Measurements from ENCODE around the gene LRP1B.

- TF ChIP-seq EZH2phosphoT487 (IDR thresholded peaks at IDR 0.05; ENCODE audit: borderline replicate concordance) = no peak
- TF ChIP-seq, protein P1, sequence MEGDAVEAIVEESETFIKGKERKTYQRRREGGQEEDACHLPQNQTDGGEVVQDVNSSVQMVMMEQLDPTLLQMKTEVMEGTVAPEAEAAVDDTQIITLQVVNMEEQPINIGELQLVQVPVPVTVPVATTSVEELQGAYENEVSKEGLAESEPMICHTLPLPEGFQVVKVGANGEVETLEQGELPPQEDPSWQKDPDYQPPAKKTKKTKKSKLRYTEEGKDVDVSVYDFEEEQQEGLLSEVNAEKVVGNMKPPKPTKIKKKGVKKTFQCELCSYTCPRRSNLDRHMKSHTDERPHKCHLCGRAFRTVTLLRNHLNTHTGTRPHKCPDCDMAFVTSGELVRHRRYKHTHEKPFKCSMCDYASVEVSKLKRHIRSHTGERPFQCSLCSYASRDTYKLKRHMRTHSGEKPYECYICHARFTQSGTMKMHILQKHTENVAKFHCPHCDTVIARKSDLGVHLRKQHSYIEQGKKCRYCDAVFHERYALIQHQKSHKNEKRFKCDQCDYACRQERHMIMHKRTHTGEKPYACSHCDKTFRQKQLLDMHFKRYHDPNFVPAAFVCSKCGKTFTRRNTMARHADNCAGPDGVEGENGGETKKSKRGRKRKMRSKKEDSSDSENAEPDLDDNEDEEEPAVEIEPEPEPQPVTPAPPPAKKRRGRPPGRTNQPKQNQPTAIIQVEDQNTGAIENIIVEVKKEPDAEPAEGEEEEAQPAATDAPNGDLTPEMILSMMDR (conservative IDR thresholded peaks at IDR 0.05; ENCODE audit: low read length) = no peak
These were observed 1369.0 kb downstream of the LRP1B start for GRCh38 chr2:140761807-140762206.
